Caco-2 (cell line): ENCODE results near the gene PTPN14. TPM values are rescaled to one million over a fixed set of nuclear protein-coding genes. Genes with fewer than 3 reads are reported as not detected.

Source experiments
- BruUV-seq: library from RNA; stranded (reverse); fragments of 400-500 nt; replicated peaks from 2 replicates; lab custom pipeline; 2021; lab: Mats Ljungman, UMichigan
- CTCF ChIA-PET: fragments of 300-600 bp; sonication (Branson Sonifier 250); formaldehyde crosslinking; loops from one replicate; lab custom pipeline; 2022; ENCODE audit warnings: antibody characterized with exemption; lab: Charles Lee
- POLR2A ChIA-PET: fragments of 300-600 bp; sonication (Branson Sonifier 250); formaldehyde crosslinking; loops from one replicate; lab custom pipeline; 2022; ENCODE audit warnings: antibody characterized with exemption; lab: Charles Lee
- DNase-seq, 2 experiments: peaks; one replicate each; pipeline versions ENCODE4 v3.0.0 to v3.0.0-alpha.2; 2020 to 2022
- H3K27me3 ChIP-seq: replicated peaks from 2 replicates; pipeline ENCODE4 v1.6.0; 2011; ENCODE audit warnings: low read length; ENCODE audit not compliant: control insufficient read depth, insufficient read depth
- H3K36me3 ChIP-seq: 2 replicates; pipeline ENCODE4 v1.5.1; 2011; ENCODE audit warnings: low read length; ENCODE audit not compliant: control insufficient read depth, insufficient read depth
- H3K4me1 ChIP-seq: fragments of 250-450 bp; sonication (Bioruptor Pico); 2 replicates; pipeline ENCODE4 v1.5.1; 2020; ENCODE audit warnings: mild to moderate bottlenecking
- H3K4me3 ChIP-seq: 2 replicates; pipeline ENCODE4 v1.5.1; 2011; ENCODE audit warnings: low read depth, mild to moderate bottlenecking, control low read depth, low read length
- H3K9me3 ChIP-seq: fragments of 250-450 bp; sonication (Bioruptor Pico); 2 replicates; pipeline ENCODE4 v1.5.1; 2020; ENCODE audit warnings: mild to moderate bottlenecking, moderate library complexity
- H3K27ac Mint-ChIP-seq: one replicate; pipeline ENCODE4 v1.8.0; 2022; ENCODE audit warnings: mixed read lengths; ENCODE audit not compliant: unreplicated experiment
- H3K27me3 Mint-ChIP-seq: one replicate; pipeline ENCODE4 v1.8.0; 2022; ENCODE audit warnings: mixed read lengths; ENCODE audit not compliant: insufficient read depth, unreplicated experiment
- H3K36me3 Mint-ChIP-seq: one replicate; pipeline ENCODE4 v1.8.0; 2022; ENCODE audit warnings: mild to moderate bottlenecking, mixed read lengths; ENCODE audit not compliant: insufficient read depth, unreplicated experiment
- H3K4me1 Mint-ChIP-seq: one replicate; pipeline ENCODE4 v1.8.0; 2022; ENCODE audit warnings: low read depth, mixed read lengths; ENCODE audit not compliant: unreplicated experiment
- H3K4me3 Mint-ChIP-seq: one replicate; pipeline ENCODE4 v1.8.0; 2022; ENCODE audit warnings: mild to moderate bottlenecking, moderate library complexity, mixed read lengths; ENCODE audit not compliant: unreplicated experiment
- H3K9me3 Mint-ChIP-seq: one replicate; pipeline ENCODE4 v1.8.0; 2022; ENCODE audit warnings: mixed read lengths; ENCODE audit not compliant: unreplicated experiment
- intact Hi-C: fragments of 100-400 bp; cut with micrococcal nuclease; formaldehyde crosslinking; loops from one replicate; pipeline ENCODE4 v1.10.0; 2022; ENCODE audit not compliant: unreplicated experiment
- total RNA-seq: library from RNA; stranded (reverse); gene quantifications from 2 replicates; pipeline ENCODE4 v1.2.3, GENCODE V29; 2022
- TF ChIP-seq, protein P1 (sequence below), 2 experiments: fragments of 200-600 bp in 1 of 2; IDR thresholded peaks; 1 replicate in 1 of 2; 2 replicates in 1 of 2; pipeline versions ENCODE4 v1.5.1 to v1.8.0; 2011 to 2022; ENCODE audit warnings: antibody characterized with exemption in 1 of 2, control low read depth in 1 of 2, inconsistent platforms in 1 of 2, low read depth in 1 of 2, low read length in 1 of 2, mild to moderate bottlenecking in 1 of 2, moderate library complexity in 1 of 2; ENCODE audit not compliant: insufficient read depth in 1 of 2, severe bottlenecking in 1 of 2, unreplicated experiment in 1 of 2

The PTPN14 gene
- total RNA-seq, 1 experiment from 2014 or later: 103 TPM

DNA sequence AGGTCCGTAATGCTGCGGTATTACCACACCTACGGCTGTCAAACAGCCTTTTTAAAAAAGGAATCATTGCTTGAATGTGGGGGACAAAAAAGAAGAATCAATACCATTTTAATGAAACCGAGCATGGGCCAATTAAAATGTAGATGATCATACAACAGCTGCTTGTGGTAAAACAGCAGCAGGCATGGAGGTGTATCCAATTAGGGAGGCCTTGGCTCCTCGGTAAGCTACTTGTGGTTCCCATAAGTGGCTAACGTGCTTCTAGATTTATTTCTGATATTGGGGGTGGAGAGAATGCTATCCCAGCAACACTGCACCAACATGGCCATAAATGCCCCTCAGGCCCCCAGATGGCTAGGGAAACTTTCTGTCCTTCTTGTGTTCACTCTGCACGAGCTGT is 1.8 kb downstream of the PTPN14 start:
- Mint-ChIP-seq H3K4me1 (peaks cover 40% of the 10 kb centered on the region), H3K27me3 (no peaks in the 10 kb centered on the region), H3K4me3 (peak overlapping the region; percentile 81), H3K36me3 (peaks cover 69% of the 10 kb centered on the region), H3K9me3 (no peaks in the 10 kb centered on the region), H3K27ac (peak overlapping the region; percentile 97)
- ChIA-PET POLR2A (interaction anchor here (0.6 to 2.3 kb wide), 3 partner anchors 11 to 169 kb away, joined by 3 to 10 read pairs (median 3); no protein-coding TSS in a partner anchor), CTCF (interaction anchor here (0.9 to 1.5 kb wide), 3 partner anchors 35 to 143 kb away, joined by 4 to 11 read pairs (median 5); no protein-coding TSS in a partner anchor)
- no peak for DNase-seq
- no TSS peak for BruUV-seq
- Histone ChIP-seq H3K27me3 (no peaks in the 10 kb centered on the region), H3K36me3 (no peaks in the 10 kb centered on the region), H3K9me3 (no peaks in the 10 kb centered on the region), H3K4me1 (peaks cover 52% of the 10 kb centered on the region), H3K4me3 (peak overlapping the region; percentile 94)
- TF ChIP-seq, protein P1, sequence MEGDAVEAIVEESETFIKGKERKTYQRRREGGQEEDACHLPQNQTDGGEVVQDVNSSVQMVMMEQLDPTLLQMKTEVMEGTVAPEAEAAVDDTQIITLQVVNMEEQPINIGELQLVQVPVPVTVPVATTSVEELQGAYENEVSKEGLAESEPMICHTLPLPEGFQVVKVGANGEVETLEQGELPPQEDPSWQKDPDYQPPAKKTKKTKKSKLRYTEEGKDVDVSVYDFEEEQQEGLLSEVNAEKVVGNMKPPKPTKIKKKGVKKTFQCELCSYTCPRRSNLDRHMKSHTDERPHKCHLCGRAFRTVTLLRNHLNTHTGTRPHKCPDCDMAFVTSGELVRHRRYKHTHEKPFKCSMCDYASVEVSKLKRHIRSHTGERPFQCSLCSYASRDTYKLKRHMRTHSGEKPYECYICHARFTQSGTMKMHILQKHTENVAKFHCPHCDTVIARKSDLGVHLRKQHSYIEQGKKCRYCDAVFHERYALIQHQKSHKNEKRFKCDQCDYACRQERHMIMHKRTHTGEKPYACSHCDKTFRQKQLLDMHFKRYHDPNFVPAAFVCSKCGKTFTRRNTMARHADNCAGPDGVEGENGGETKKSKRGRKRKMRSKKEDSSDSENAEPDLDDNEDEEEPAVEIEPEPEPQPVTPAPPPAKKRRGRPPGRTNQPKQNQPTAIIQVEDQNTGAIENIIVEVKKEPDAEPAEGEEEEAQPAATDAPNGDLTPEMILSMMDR (IDR thresholded peaks at IDR 0.05; ENCODE audit: insufficient read depth in 1 of 2, low read depth in 1 of 2, low read length in 1 of 2, severe bottlenecking in 1 of 2, unreplicated experiment in 1 of 2): no peak
- intact Hi-C loops: loop anchor here (5.0 kb wide), 2 partner anchors 82 to 267 kb away; partner anchors contain the start of gene SMYD2

DNA sequence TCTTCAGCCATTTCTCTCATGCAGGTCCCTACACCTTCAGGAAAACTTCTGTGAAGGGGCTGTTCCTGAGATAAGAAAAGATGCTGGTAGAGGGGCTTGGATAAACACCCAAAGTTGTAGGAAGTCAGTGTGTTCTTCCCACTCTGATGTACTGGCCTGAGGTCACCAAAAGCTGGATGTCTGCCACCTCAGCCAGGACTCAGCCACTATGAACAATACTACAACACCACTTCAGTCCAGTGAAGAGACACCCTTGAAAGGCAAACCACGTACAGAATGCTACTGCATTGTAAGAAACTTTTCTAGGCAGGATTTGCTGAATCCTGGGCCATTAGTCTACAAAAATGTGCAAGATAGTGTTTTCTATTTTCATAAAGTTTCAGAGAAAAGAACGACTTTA is 2.4 kb downstream of the PTPN14 start:
- H3K4me3 Mint-ChIP-seq: peak overlapping the region; percentile 81
- H3K9me3 Mint-ChIP-seq: no peaks in the 10 kb centered on the region
- ChIA-PET POLR2A (interaction anchor here (0.6 kb wide), 1 partner anchor 169 kb away, joined by 3 read pairs; no protein-coding TSS in a partner anchor), CTCF (interaction anchor here (1.2 to 1.5 kb wide), 2 partner anchors 36 to 42 kb away, joined by 4 to 11 read pairs; no protein-coding TSS in a partner anchor)
- no peaks in the 10 kb centered on the region for H3K36me3 ChIP-seq
- peaks cover 51% of the 10 kb centered on the region for H3K4me1 ChIP-seq
- H3K27ac Mint-ChIP-seq: no peak overlapping the region
- BruUV-seq: no TSS peak
- no peak for DNase-seq
- H3K27me3 Mint-ChIP-seq: no peaks in the 10 kb centered on the region
- peaks cover 47% of the 10 kb centered on the region for H3K4me1 Mint-ChIP-seq
- TF ChIP-seq, protein P1 (IDR thresholded peaks at IDR 0.05; ENCODE audit: insufficient read depth in 1 of 2, low read depth in 1 of 2, low read length in 1 of 2, severe bottlenecking in 1 of 2, unreplicated experiment in 1 of 2): no peak
- peak overlapping the region; percentile 94 for H3K4me3 ChIP-seq
- H3K9me3 ChIP-seq: no peaks in the 10 kb centered on the region
- H3K27me3 ChIP-seq: no peaks in the 10 kb centered on the region
- intact Hi-C loops: no loop called here
- H3K36me3 Mint-ChIP-seq: peaks cover 74% of the 10 kb centered on the region

DNA sequence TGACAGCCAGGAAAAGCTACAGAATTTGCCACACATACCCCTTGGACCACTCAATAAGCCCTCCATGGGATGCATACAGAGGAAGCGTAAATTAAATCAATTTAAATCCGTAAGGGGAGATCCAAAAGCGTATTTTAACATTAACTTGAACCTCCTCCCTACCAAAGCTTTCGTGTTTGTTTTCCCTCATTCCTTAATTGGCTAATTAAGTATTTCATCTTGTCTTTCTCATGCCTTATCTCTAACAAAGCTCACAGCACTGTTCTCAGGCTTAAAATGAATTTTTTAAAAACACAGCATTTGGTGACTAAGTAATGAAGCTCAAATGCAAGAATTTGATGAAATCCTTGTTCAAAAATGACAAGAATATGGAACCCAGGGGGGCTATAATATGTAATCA is 3.1 kb downstream of the PTPN14 start:
- no peaks in the 10 kb centered on the region for H3K27me3 Mint-ChIP-seq
- intact Hi-C loops: no loop called here

More for the DNA sequence above, 3.1 kb downstream of the PTPN14 start:
- ChIA-PET CTCF (no interaction called here), POLR2A (no interaction called here)
- H3K4me1 Mint-ChIP-seq: peaks cover 47% of the 10 kb centered on the region
- TF ChIP-seq, protein P1 (IDR thresholded peaks at IDR 0.05; ENCODE audit: insufficient read depth in 1 of 2, low read depth in 1 of 2, low read length in 1 of 2, severe bottlenecking in 1 of 2, unreplicated experiment in 1 of 2): no peak
- H3K27ac Mint-ChIP-seq: no peak overlapping the region
- DNase-seq: no peak
- H3K36me3 ChIP-seq: no peaks in the 10 kb centered on the region
- H3K36me3 Mint-ChIP-seq: peaks cover 82% of the 10 kb centered on the region
- no peaks in the 10 kb centered on the region for H3K9me3 Mint-ChIP-seq
- peaks cover 44% of the 10 kb centered on the region for H3K4me1 ChIP-seq
- H3K27me3 ChIP-seq: no peaks in the 10 kb centered on the region
- no peak overlapping the region for H3K4me3 ChIP-seq
- H3K9me3 ChIP-seq: no peaks in the 10 kb centered on the region
- H3K4me3 Mint-ChIP-seq: peak overlapping the region; percentile 81
- no TSS peak for BruUV-seq
